ENCODE results near the gene AHDC1. TPM values are rescaled to one million over a fixed set of nuclear protein-coding genes. Genes with fewer than 3 reads are reported as not detected.

The AHDC1 gene
- total RNA-seq, 1 donor from 2014 or later = 21.4 TPM

- intact Hi-C loops (cut with micrococcal nuclease) = loop anchor here (2.0 kb wide), 1 partner anchor 73 kb away; no protein-coding TSS in a partner anchor
These were observed 114.4 kb downstream of the AHDC1 start for GRCh38 chr1:27489501-27489972.

DNA sequence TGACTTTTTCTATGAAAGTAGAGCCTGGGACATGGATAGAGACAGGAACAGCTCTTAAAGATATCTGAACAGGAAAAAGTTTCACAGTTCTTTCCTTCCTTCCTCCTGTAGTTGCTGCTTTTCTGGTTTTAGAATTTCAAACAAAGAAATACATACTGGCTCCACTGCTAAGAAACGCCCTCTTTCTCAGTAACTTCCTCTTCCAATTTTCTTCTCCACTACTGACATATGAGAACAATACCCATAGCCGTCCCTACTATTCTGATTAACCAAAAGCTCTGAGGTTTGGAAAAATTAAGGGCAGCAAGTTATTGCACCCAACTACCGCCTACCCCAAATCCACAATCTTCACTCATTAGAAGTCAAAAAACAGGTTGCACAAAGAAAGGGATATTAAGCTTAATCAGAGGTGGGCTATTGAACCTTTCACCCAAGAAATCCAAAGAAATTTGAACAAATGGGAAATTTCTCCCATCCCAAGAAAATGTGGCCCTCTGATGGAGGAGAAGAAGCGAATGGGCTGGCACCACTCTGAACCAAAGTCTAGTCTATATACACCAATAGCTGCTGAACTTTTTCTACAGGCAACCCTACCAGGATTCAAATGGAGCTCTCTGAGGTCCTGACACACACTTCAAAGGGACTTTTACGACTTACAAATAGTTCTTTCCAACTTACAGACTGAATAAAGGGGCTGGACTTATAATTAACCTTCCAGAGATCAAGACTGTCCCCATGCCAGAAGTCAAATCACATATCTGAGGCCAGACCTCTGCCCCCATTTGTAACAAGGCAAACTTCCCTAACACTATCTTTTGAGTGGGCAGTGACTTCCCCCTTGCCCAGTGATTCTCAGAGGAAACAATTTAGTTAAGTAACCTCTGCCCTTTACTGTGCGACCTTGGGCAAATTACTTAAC, 115.7 kb downstream of the AHDC1 start:
- intact Hi-C loops (cut with micrococcal nuclease) = loop anchor here (2.0 kb wide), 1 partner anchor 71 kb away; no protein-coding TSS in a partner anchor

DNA sequence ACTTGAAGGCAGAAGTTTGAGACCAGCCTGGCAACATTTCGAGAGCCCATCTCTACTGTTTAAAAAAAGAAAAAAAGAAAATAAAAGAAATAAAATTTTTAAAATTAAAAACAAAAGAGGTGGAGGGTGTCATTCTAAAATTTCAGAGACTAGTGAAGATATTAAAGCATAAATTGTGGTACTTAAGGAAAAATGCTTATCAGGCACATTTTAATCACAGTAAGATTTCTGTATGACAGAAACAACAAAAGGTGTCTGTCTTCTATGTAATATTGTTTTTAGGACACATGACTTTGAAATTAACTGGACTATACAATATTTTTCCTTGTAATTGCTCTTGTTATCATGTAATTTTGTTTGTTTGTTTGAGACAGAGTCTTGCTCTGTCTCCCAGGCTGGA, 118.6 kb downstream of the AHDC1 start:
- intact Hi-C loops (cut with micrococcal nuclease) = no loop called here

Other genes with a start within 250 kb of the AHDC1 start
- 9.6 and 12.7 TPM in 2 replicates for gene MAP3K6, start 237.2 kb downstream of the AHDC1 start, total RNA-seq
- gene FCN3, start 229.3 kb downstream of the AHDC1 start, total RNA-seq = not detected in 2 replicates
- not detected in 2 replicates for gene CD164L2, start 220.8 kb downstream of the AHDC1 start, total RNA-seq
- 0.39 and 0.73 TPM in 2 replicates for gene GPR3, start 211.5 kb downstream of the AHDC1 start, total RNA-seq
- 124 and 125 TPM in 2 replicates for gene WASF2, start 114.0 kb downstream of the AHDC1 start, total RNA-seq
- gene FGR, start 31.0 kb upstream of the AHDC1 start, total RNA-seq = 0.14 and 0.23 TPM in 2 replicates
- gene IFI6, start 68.0 kb upstream of the AHDC1 start, total RNA-seq = 91.8 and 99.1 TPM in 2 replicates
- 15.3 and 15.4 TPM in 2 replicates for gene FAM76A, start 121.8 kb upstream of the AHDC1 start, total RNA-seq
- gene STX12, start 169.1 kb upstream of the AHDC1 start, total RNA-seq = 24.5 TPM in 2 replicates
- gene PPP1R8, start 226.6 kb upstream of the AHDC1 start, total RNA-seq = 59.1 and 62.1 TPM in 2 replicates

Data from T-helper 2 cell treated with Interferon-gamma antibody and Interleukin-4, amounts not matched to agents 100 ng/mL and 5 ng/mL, for 36 hours (primary cell).